HG03378 (cell line): Measurements from ENCODE around the gene RFX7.
"Not testable (repeated sequence)": the region's sequence is repeated elsewhere in the genome, so short reads cannot be mapped to it uniquely, and the experiment has no call there.

ENCODE experiments used
- ATAC-seq: cut with Tn5 transposase; IDR thresholded peaks from one replicate; pipeline ENCODE4 v1.9.1; 2021; ENCODE audit warnings: mild to moderate bottlenecking, moderate library complexity; ENCODE audit not compliant: unreplicated experiment

The RFX7 gene

GRCh38 chr15:56207711-56208110 lies 36.0 kb downstream of the RFX7 start:
- no peak for ATAC-seq

GRCh38 chr15:56207092-56207491 lies 36.6 kb downstream of the RFX7 start:
- no peak for ATAC-seq

GRCh38 chr15:56205061-56205876 lies 38.4 kb downstream of the RFX7 start:
- peak; percentile 39 for ATAC-seq

- ATAC-seq, result not testable (repeated sequence)
Measured at GRCh38 chr15:56203312-56203922, 40.3 kb downstream of the RFX7 start.

- ATAC-seq, result no peak
Measured at GRCh38 chr15:56202701-56203100, 41.0 kb downstream of the RFX7 start.

GRCh38 chr15:56199038-56199437 lies 44.6 kb downstream of the RFX7 start:
- ATAC-seq, result peak; percentile 84

- ATAC-seq, result no peak
Measured at GRCh38 chr15:56194035-56194434, 49.6 kb downstream of the RFX7 start.

GRCh38 chr15:56192659-56193442 lies 50.8 kb downstream of the RFX7 start:
- ATAC-seq, result no peak

GRCh38 chr15:56187665-56188064 lies 56.0 kb downstream of the RFX7 start:
- no peak for ATAC-seq

GRCh38 chr15:56185980-56186379 lies 57.7 kb downstream of the RFX7 start:
- no peak for ATAC-seq

GRCh38 chr15:56184516-56184915 lies 59.2 kb downstream of the RFX7 start:
- ATAC-seq, result no peak

- ATAC-seq, result no peak
Measured at GRCh38 chr15:56180851-56181250, 62.8 kb downstream of the RFX7 start.

- no peak for ATAC-seq
Measured at GRCh38 chr15:56176996-56177395, 66.7 kb downstream of the RFX7 start.

GRCh38 chr15:56175788-56176187 lies 67.9 kb downstream of the RFX7 start:
- ATAC-seq, result no peak

GRCh38 chr15:56174649-56175048 lies 69.0 kb downstream of the RFX7 start:
- ATAC-seq, result no peak

GRCh38 chr15:56168394-56168793 lies 75.3 kb downstream of the RFX7 start:
- ATAC-seq, result no peak

- no peak for ATAC-seq
Measured at GRCh38 chr15:56165234-56165633, 78.4 kb downstream of the RFX7 start.

- no peak for ATAC-seq
Measured at GRCh38 chr15:56160966-56161365, 82.7 kb downstream of the RFX7 start.

- ATAC-seq, result no peak
Measured at GRCh38 chr15:56156877-56157276, 86.8 kb downstream of the RFX7 start.

GRCh38 chr15:56155278-56155677 lies 88.4 kb downstream of the RFX7 start:
- ATAC-seq, result not testable (repeated sequence)

- not testable (repeated sequence) for ATAC-seq
Measured at GRCh38 chr15:56154768-56155167, 88.9 kb downstream of the RFX7 start.

- no peak for ATAC-seq
Measured at GRCh38 chr15:56150204-56150603, 93.5 kb downstream of the RFX7 start.
